HG03575 (cell line): ENCODE data around the gene ENPP6.
"Not testable (repeated sequence)": the region's sequence is repeated elsewhere in the genome, so short reads cannot be mapped to it uniquely, and the experiment has no call there.

ENCODE experiments used
- ATAC-seq: cut with Tn5 transposase; IDR thresholded peaks from one replicate; pipeline ENCODE4 v1.9.1; 2021; ENCODE audit not compliant: unreplicated experiment, insufficient number of reproducible peaks, low FRiP score; ENCODE audit errors: extremely low read depth

The ENPP6 gene

GRCh38 chr4:184096561-184097240, 121.0 kb downstream of the ENPP6 start:
- ATAC-seq = no peak

- ATAC-seq = no peak
Observed at GRCh38 chr4:184094532-184095159, 123.0 kb downstream of the ENPP6 start.

- no peak for ATAC-seq
Observed at GRCh38 chr4:184091986-184092385, 125.7 kb downstream of the ENPP6 start.

GRCh38 chr4:184090571-184090970, 127.1 kb downstream of the ENPP6 start:
- ATAC-seq = no peak

GRCh38 chr4:184080674-184081073, 137.0 kb downstream of the ENPP6 start:
- ATAC-seq = no peak

GRCh38 chr4:184074677-184075388, 142.8 kb downstream of the ENPP6 start:
- ATAC-seq = no peak

- ATAC-seq = no peak
Observed at GRCh38 chr4:184067931-184068554, 149.6 kb downstream of the ENPP6 start.

- ATAC-seq = no peak
Observed at GRCh38 chr4:184066584-184067300, 150.9 kb downstream of the ENPP6 start.

GRCh38 chr4:184064877-184065276, 152.8 kb downstream of the ENPP6 start:
- ATAC-seq = no peak

- ATAC-seq = no peak
Observed at GRCh38 chr4:184062769-184063168, 154.9 kb downstream of the ENPP6 start.

GRCh38 chr4:184061582-184061981, 156.1 kb downstream of the ENPP6 start:
- ATAC-seq = no peak

- no peak for ATAC-seq
Observed at GRCh38 chr4:184059099-184059498, 158.6 kb downstream of the ENPP6 start.

- no peak for ATAC-seq
Observed at GRCh38 chr4:184058026-184058425, 159.6 kb downstream of the ENPP6 start.

GRCh38 chr4:184056877-184057276, 160.8 kb downstream of the ENPP6 start:
- no peak for ATAC-seq

GRCh38 chr4:184053434-184053833, 164.2 kb downstream of the ENPP6 start:
- ATAC-seq = no peak

- no peak for ATAC-seq
Observed at GRCh38 chr4:184052616-184053015, 165.1 kb downstream of the ENPP6 start.

GRCh38 chr4:184051262-184051661, 166.4 kb downstream of the ENPP6 start:
- not testable (repeated sequence) for ATAC-seq

GRCh38 chr4:184046148-184046547, 171.5 kb downstream of the ENPP6 start:
- ATAC-seq = no peak

GRCh38 chr4:184041156-184041555, 176.5 kb downstream of the ENPP6 start:
- ATAC-seq = no peak
